BJ (cell line): ENCODE results near the gene SLFNL1. TPM values are rescaled to one million over a fixed set of nuclear protein-coding genes. Genes with fewer than 3 reads are reported as not detected.

Experiments
- CTCF ChIA-PET: fragments of 350-600 bp; formaldehyde crosslinking; extraction: SDS; loops from one replicate; lab custom pipeline; 2021; ENCODE audit warnings: antibody characterized with exemption, inconsistent platforms; lab: Yijun Ruan, JAX
- POLR2A ChIA-PET: fragments of 300-600 bp; sonication (Branson Sonifier 250); formaldehyde crosslinking; extraction: SDS; loops from one replicate; lab custom pipeline; 2021; ENCODE audit warnings: antibody characterized with exemption; lab: Charles Lee
- DNase-seq: peaks from one replicate; pipeline ENCODE4 v3.0.0-alpha.2; 2011; ENCODE audit warnings: low read depth
- H3K27me3 ChIP-seq: 2 replicates; pipeline ENCODE4 v1.6.0; 2011; ENCODE audit warnings: low read length; ENCODE audit not compliant: control insufficient read depth, insufficient read depth
- H3K36me3 ChIP-seq: 2 replicates; pipeline ENCODE4 v1.5.1; 2011; ENCODE audit warnings: low read length; ENCODE audit not compliant: control insufficient read depth, insufficient read depth
- H3K4me3 ChIP-seq: 2 replicates; pipeline ENCODE4 v1.5.1; 2011; ENCODE audit warnings: low read depth, mild to moderate bottlenecking, control low read depth, low read length
- polyA plus RNA-seq: library from polyadenylated mRNA; depleted of rRNA; stranded (reverse); fragments of >200 nt; gene quantifications from 2 replicates; pipeline ENCODE4 v1.2.3, GENCODE V29; 2011
- TF ChIP-seq, protein P1 (sequence below): IDR thresholded peaks from 2 replicates; pipeline ENCODE4 v1.5.1; 2011; ENCODE audit warnings: low read depth, mild to moderate bottlenecking, control low read depth, inconsistent platforms, low read length, moderate library complexity; ENCODE audit not compliant: insufficient read depth

The SLFNL1 gene
- polyA plus RNA-seq, 1 experiment = 0.10 TPM

DNA sequence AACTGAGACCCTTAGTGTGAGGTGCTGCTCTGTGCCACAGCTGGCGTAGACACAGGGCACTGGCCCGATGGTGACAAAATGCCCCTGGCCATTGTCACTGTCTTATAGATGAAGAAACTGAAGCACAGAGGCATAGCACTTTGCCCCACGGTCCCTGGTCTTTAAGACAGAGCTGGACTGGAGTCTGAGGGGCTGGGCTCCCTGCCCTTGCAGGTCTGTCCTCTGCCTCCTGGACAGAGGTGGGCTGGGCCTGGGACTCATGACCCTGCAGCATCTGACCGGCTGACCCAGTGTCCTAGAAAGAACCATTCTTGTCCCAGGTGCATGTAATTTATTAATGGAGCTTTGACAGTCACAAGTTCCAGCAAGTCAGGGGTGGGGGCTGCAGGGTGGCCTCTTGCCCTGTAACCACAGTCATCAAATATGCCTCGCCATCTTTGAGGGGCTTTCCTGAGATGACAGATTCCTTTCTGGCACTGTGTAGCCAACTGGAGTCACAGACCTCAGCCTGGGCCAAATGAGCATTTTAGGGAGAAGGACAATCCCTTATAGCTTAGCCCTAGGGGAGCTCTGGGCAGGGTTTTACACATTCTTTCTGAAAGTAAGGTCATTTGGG lies 6.1 kb downstream of the SLFNL1 start:
- CTCF ChIA-PET = interaction anchor here (1.6 to 2.1 kb wide), 3 partner anchors 9 to 64 kb away, joined by 4 to 11 read pairs (median 10); no protein-coding TSS in a partner anchor
- Histone ChIP-seq H3K4me3 (no peak overlapping the region), H3K27me3 (no peaks in the 10 kb centered on the region), H3K36me3 (peaks cover 3% of the 10 kb centered on the region)
- no peak for DNase-seq
- TF ChIP-seq, protein P1, sequence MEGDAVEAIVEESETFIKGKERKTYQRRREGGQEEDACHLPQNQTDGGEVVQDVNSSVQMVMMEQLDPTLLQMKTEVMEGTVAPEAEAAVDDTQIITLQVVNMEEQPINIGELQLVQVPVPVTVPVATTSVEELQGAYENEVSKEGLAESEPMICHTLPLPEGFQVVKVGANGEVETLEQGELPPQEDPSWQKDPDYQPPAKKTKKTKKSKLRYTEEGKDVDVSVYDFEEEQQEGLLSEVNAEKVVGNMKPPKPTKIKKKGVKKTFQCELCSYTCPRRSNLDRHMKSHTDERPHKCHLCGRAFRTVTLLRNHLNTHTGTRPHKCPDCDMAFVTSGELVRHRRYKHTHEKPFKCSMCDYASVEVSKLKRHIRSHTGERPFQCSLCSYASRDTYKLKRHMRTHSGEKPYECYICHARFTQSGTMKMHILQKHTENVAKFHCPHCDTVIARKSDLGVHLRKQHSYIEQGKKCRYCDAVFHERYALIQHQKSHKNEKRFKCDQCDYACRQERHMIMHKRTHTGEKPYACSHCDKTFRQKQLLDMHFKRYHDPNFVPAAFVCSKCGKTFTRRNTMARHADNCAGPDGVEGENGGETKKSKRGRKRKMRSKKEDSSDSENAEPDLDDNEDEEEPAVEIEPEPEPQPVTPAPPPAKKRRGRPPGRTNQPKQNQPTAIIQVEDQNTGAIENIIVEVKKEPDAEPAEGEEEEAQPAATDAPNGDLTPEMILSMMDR = no peak
- POLR2A ChIA-PET = no interaction called here

DNA sequence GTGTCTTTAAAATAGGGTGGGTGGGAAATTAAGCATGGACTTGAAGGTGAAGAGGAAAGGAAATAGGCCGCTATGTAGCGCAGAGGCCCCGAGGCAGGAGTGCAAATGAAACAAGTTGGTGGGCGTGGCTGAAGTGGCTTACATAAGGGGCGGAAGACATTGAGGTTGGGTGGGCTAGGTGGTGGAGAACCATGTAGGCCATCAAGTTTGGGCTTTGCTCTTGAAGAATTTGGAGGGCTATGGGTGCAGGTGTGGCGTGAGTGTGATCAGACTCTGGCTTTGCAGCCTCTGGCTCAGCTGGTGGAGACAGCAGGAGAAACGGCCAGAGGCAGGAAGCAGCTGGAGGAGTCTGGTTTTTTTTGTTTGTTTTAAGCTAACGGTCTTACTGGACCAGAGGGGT lies 6.7 kb downstream of the SLFNL1 start:
- no peaks in the 10 kb centered on the region for H3K27me3 ChIP-seq
- POLR2A ChIA-PET = no interaction called here
- H3K36me3 ChIP-seq = peaks cover 3% of the 10 kb centered on the region
- TF ChIP-seq, protein P1 = no peak
- CTCF ChIA-PET = interaction anchor here (1.6 to 2.1 kb wide), 3 partner anchors 10 to 63 kb away, joined by 4 to 11 read pairs (median 10); no protein-coding TSS in a partner anchor
- H3K4me3 ChIP-seq = no peak overlapping the region
- no peak for DNase-seq

DNA sequence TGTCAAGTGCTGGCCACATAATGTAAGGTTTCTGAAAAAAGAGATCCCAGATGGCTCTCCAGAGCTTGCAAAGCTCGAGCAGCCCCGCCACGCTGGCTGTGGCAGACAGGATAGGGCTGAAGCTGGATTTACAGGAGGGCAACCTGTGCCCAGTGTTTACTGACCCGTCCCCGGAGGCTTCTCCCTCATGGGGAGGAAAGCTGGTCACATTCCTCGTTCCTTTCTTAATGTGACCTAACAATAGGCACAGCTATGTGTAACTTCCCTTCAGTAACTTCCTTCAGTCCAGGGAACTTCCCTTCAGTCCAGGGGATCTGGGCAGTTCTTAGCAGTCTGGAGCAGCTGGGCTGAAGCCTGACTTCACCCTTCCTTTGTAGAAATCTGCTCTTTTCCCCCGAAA lies 7.7 kb downstream of the SLFNL1 start:
- POLR2A ChIA-PET = no interaction called here
- Histone ChIP-seq H3K36me3 (peaks cover 7% of the 10 kb centered on the region), H3K27me3 (no peaks in the 10 kb centered on the region), H3K4me3 (no peak overlapping the region)
- TF ChIP-seq, protein P1 = no peak
- DNase-seq = no peak
- CTCF ChIA-PET = interaction anchor here (1.4 to 2.1 kb wide), 2 partner anchors 9 to 10 kb away, joined by 5 to 9 read pairs; no protein-coding TSS in a partner anchor

DNA sequence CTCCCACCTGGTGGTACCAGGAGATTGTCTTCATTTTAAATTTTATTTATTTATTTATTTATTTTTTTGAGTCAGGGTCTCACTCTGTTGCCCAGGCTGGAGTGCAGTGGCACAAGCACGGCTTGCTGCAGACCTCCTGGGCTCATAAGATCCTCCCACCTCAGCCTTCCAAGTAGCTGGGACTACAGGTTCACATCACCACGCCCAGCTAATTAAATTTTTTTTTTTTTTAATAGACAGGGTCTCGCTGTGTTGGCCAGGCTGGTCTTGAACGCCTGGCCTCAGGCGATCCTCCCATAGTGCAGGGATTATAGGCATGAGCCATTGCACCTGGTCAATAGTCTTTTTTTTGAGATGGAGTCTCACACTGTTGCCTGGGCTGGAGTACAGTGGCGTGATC lies 8.5 kb downstream of the SLFNL1 start:
- no peaks in the 10 kb centered on the region for H3K27me3 ChIP-seq
- ChIA-PET CTCF (interaction anchor here (1.4 to 2.1 kb wide), 2 partner anchors 9 to 10 kb away, joined by 5 to 9 read pairs; no protein-coding TSS in a partner anchor), POLR2A (interaction anchor here (0.5 kb wide), 1 partner anchor 1775 kb away, joined by 3 read pairs; no protein-coding TSS in a partner anchor)
- no peak overlapping the region for H3K4me3 ChIP-seq
- TF ChIP-seq, protein P1 = no peak
- peaks cover 9% of the 10 kb centered on the region for H3K36me3 ChIP-seq
- DNase-seq = no peak

DNA sequence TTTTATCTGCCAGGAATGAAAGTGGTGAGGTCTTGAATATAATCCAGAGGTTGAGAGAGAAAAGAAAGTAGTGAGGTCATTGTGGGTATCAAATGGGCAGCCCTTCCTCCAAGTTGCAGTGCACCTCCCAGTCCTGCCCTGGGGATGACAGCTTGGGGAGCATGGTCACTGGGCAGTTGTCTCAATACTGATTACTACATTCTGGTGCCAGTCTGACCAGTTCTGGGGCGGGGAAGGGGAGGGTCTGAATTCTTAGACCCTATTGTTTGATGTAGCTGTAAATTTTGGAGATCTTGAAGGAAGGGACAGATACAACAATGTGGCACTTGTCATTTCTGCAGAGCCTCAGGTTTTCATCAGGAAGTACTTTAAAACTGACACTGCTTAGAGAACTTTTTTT lies 11.2 kb downstream of the SLFNL1 start:
- H3K4me3 ChIP-seq = no peak overlapping the region
- ChIA-PET POLR2A (no interaction called here), CTCF (no interaction called here)
- H3K36me3 ChIP-seq = peaks cover 8% of the 10 kb centered on the region
- DNase-seq = no peak
- H3K27me3 ChIP-seq = no peaks in the 10 kb centered on the region
- TF ChIP-seq, protein P1 = no peak
